Esophagus squamous epithelium (tissue), 4 donors: ENCODE measurements around the gene REST.

Source experiments
- POLR2A ChIP-seq, 4 donors: fragments of 450-650 bp; IDR thresholded peaks; one replicate each; pipeline ENCODE4 v1.6.1; 2017; ENCODE audit warnings: antibody characterized with exemption in 4 of 4, mild to moderate bottlenecking in 4 of 4, moderate library complexity in 3 of 4
- TF ChIP-seq, protein P1 (sequence below), 6 experiments: fragments of 450-650 bp in 4 of 6; fragments of 200-600 bp in 2 of 6; sonication (generic) in 2 of 6; IDR thresholded peaks; one replicate each; pipeline ENCODE4 v1.5.1; 2016 to 2019; ENCODE audit warnings: antibody characterized with exemption in 6 of 6, mild to moderate bottlenecking in 4 of 6, moderate library complexity in 4 of 6

DNA sequence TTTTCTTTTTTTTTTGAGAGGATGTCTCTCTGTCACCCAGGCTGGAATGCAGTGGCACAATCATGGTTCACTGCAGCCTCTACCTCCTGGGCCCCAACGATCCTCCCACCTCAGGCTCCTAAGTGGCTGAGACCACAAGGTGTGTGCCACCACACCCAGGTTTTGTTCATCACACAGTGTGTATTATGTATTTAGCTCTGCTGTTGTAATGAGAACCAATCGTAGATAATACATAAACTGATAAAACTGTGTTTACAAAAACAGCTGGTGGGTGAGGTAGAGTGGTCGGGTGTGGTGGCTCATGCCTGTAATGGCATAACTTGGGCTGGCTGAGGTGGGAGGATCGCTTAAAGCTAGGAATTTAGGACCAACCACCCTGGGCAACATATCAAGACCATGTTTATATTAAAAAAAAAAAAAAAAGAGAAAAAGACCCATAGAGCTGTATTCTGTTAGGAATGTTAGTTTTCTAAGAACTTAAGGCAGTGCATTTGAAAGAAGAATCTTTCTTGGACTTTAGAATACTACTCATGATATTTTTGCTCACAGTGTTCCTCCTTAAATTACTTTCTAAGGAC, 105.9 kb downstream of the REST start:
- TF ChIP-seq, protein P1, sequence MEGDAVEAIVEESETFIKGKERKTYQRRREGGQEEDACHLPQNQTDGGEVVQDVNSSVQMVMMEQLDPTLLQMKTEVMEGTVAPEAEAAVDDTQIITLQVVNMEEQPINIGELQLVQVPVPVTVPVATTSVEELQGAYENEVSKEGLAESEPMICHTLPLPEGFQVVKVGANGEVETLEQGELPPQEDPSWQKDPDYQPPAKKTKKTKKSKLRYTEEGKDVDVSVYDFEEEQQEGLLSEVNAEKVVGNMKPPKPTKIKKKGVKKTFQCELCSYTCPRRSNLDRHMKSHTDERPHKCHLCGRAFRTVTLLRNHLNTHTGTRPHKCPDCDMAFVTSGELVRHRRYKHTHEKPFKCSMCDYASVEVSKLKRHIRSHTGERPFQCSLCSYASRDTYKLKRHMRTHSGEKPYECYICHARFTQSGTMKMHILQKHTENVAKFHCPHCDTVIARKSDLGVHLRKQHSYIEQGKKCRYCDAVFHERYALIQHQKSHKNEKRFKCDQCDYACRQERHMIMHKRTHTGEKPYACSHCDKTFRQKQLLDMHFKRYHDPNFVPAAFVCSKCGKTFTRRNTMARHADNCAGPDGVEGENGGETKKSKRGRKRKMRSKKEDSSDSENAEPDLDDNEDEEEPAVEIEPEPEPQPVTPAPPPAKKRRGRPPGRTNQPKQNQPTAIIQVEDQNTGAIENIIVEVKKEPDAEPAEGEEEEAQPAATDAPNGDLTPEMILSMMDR (IDR thresholded peaks at IDR 0.05), result no peak
- TF ChIP-seq POLR2A (IDR thresholded peaks at IDR 0.05), result no peak
